Measurements from ENCODE around the gene RPH3AL. TPM values are rescaled to one million over a fixed set of nuclear protein-coding genes. Genes with fewer than 3 reads are reported as not detected.

Gene RPH3AL
- total RNA-seq, 2 experiments from 2014 or later: 2.4 to 2.8 TPM

DNA sequence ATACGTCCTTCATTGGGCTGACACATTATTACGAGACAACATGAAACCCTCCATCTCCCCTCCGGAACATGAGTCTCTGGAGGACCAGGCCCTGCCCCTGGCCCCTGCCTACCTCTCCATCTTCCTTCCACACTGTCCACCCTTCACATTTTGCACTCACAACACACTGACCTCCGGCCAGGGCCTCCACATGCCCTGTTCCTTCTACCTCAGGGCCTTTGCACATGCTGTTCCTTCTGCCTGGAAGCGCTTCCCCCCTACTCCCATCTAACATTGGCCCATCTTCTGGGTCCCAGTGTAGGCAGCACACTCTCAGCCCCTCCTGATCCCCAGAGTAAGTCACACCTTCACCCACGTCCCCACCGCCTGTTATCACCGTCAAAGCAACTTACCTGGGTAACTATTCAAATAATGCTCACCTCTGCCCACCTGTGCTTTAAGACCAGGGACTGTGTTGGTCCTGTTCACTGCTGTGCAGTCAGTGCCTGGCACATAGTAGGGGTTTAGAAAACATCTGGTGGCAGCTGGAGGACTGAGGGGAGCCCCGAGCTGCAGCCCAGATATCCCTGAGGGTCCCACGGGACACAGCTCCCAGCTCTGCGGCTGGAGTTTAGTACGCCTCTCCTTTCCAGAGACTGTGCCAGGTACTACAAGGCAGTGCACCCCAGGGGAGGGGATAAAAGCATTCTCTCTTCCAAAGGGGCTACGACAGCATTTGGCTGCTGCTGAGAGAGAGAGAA is 27.2 kb downstream of the RPH3AL start:
- Mint-ChIP-seq H3K27ac (no peak overlapping the region), H3K9me3 (no peaks in the 10 kb centered on the region), H3K4me3 (no peak overlapping the region), H3K36me3 (ENCODE audit: low read depth) (no peaks in the 10 kb centered on the region), H3K27me3 (no peaks in the 10 kb centered on the region), H3K4me1 (ENCODE audit: low read depth) (no peaks in the 10 kb centered on the region)
- Histone ChIP-seq H3K4me3 (ENCODE audit: low read length) (no peak overlapping the region), H3K27me3 (ENCODE audit: control insufficient read depth in 1 of 2, insufficient read depth in 2 of 2, low read length in 2 of 2) (no peaks in the 10 kb centered on the region), H3K27ac (ENCODE audit: low read depth in 1 of 2, low read length in 2 of 2) (no peak overlapping the region), H3K4me1 (ENCODE audit: insufficient read depth, low read length) (peaks cover 9% of the 10 kb centered on the region), H3K36me3 (ENCODE audit: insufficient read depth, low read length) (no peaks in the 10 kb centered on the region), H3K9me3 (ENCODE audit: control insufficient read depth in 1 of 2, insufficient read depth in 1 of 2, low read length in 2 of 2) (no peaks in the 10 kb centered on the region)
- ChIA-PET CTCF (no interaction called here), POLR2A (no interaction called here)
- DNase-seq (peak in 1 of 14 experiments; percentile 2), ATAC-seq (ENCODE audit: poor library complexity) (no peak)
- intact Hi-C loops (cut with DNase I, micrococcal nuclease): no loop called here
- TF ChIP-seq, protein P1, sequence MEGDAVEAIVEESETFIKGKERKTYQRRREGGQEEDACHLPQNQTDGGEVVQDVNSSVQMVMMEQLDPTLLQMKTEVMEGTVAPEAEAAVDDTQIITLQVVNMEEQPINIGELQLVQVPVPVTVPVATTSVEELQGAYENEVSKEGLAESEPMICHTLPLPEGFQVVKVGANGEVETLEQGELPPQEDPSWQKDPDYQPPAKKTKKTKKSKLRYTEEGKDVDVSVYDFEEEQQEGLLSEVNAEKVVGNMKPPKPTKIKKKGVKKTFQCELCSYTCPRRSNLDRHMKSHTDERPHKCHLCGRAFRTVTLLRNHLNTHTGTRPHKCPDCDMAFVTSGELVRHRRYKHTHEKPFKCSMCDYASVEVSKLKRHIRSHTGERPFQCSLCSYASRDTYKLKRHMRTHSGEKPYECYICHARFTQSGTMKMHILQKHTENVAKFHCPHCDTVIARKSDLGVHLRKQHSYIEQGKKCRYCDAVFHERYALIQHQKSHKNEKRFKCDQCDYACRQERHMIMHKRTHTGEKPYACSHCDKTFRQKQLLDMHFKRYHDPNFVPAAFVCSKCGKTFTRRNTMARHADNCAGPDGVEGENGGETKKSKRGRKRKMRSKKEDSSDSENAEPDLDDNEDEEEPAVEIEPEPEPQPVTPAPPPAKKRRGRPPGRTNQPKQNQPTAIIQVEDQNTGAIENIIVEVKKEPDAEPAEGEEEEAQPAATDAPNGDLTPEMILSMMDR (IDR thresholded peaks at IDR 0.05): no peak

DNA sequence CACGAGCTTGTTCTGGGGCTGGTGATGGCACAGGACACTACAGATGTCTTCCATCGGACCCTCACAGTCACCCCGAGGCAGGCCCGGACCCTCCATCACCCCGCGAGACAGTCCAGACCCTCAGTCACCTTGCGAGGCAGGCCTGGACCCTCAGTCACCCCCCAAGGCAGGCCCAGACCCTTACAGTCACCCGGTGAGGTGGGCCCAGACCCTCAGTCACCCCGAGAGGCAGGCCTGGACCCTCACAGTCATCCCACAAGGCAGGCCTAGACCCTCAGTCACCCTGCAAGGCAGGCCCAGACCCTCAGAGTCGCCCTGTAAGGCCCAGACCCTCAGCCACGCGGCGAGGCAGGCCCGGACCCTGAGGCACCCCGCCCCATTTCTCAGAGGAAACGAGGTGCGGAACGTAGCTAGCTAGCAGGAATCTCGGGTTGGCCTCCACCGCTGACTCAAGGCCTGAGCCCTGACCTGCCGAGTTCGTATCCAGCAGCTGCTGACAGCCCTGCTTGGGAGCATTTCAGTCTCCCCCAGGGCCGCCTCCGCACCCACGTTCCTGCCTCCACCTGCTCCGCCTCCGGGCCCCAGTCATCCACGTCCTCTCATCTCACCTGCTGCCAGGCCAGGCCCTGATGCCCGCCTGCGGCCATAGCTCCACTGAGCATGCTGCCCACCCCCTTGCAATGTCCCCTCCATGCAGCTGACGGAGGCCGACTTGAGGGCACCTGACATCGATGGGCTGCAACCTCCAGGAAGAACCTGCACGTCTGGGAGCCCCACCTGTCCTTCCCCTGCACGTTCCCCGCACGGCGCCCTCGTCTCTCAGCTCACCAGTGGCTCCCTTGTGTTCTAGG is 28.7 kb downstream of the RPH3AL start:
- Mint-ChIP-seq H3K4me3 (no peak overlapping the region), H3K9me3 (no peaks in the 10 kb centered on the region), H3K27ac (no peak overlapping the region), H3K27me3 (no peaks in the 10 kb centered on the region), H3K36me3 (ENCODE audit: low read depth) (no peaks in the 10 kb centered on the region), H3K4me1 (ENCODE audit: low read depth) (no peaks in the 10 kb centered on the region)
- TF ChIP-seq, protein P1 (IDR thresholded peaks at IDR 0.05): no peak
- DNase-seq (peak in 2 of 14 experiments; percentile 3 to 25), ATAC-seq (ENCODE audit: poor library complexity) (no peak)
- no peak overlapping the region for H3K4me3 ChIP-seq (ENCODE audit: low read length)
- CTCF ChIA-PET: no interaction called here
- H3K9me3 ChIP-seq (ENCODE audit: control insufficient read depth in 1 of 2, insufficient read depth in 1 of 2, low read length in 2 of 2): no peaks in the 10 kb centered on the region
- POLR2A ChIA-PET: no interaction called here
- no peaks in the 10 kb centered on the region for H3K4me1 ChIP-seq (ENCODE audit: insufficient read depth, low read length)
- H3K27me3 ChIP-seq (ENCODE audit: control insufficient read depth in 1 of 2, insufficient read depth in 2 of 2, low read length in 2 of 2): no peaks in the 10 kb centered on the region
- H3K36me3 ChIP-seq (ENCODE audit: insufficient read depth, low read length): no peaks in the 10 kb centered on the region
- intact Hi-C loops (cut with DNase I, micrococcal nuclease): no loop called here
- no peak overlapping the region for H3K27ac ChIP-seq (ENCODE audit: low read depth in 1 of 2, low read length in 2 of 2)

DNA sequence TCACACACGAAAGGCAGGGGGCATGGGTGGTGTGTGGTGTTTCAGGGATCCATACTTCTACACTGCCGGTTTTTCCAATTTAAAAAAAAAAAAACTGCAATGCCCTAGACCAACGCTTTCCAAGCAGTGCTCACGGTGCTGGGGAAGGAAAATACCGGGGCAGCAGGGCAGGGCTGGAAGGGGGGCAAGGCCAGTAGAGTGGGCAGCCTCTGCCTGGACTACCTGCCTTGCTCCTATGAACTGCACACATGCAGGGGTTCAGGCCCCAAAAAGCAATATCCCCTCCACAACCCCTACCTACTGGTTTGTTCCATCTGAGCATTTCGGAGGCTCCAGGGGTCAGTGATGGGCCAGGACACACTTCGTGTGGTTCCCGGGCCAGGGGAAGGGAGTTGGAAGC is 29.4 kb downstream of the RPH3AL start:
- Mint-ChIP-seq H3K4me3 (no peak overlapping the region), H3K27me3 (no peaks in the 10 kb centered on the region), H3K9me3 (no peaks in the 10 kb centered on the region), H3K36me3 (ENCODE audit: low read depth) (peaks cover 3% of the 10 kb centered on the region), H3K27ac (no peak overlapping the region), H3K4me1 (ENCODE audit: low read depth) (no peaks in the 10 kb centered on the region)
- no peak overlapping the region for H3K27ac ChIP-seq (ENCODE audit: low read depth in 1 of 2, low read length in 2 of 2)
- H3K4me3 ChIP-seq (ENCODE audit: low read length): no peak overlapping the region
- no peak for ATAC-seq (ENCODE audit: poor library complexity)
- DNase-seq: no peak
- H3K27me3 ChIP-seq (ENCODE audit: control insufficient read depth in 1 of 2, insufficient read depth in 2 of 2, low read length in 2 of 2): no peaks in the 10 kb centered on the region
- ChIA-PET CTCF (no interaction called here), POLR2A (no interaction called here)
- intact Hi-C loops (cut with DNase I, micrococcal nuclease): no loop called here
- no peaks in the 10 kb centered on the region for H3K36me3 ChIP-seq (ENCODE audit: insufficient read depth, low read length)
- H3K9me3 ChIP-seq (ENCODE audit: control insufficient read depth in 1 of 2, insufficient read depth in 1 of 2, low read length in 2 of 2): no peaks in the 10 kb centered on the region
- TF ChIP-seq, protein P1 (IDR thresholded peaks at IDR 0.05): no peak
- no peaks in the 10 kb centered on the region for H3K4me1 ChIP-seq (ENCODE audit: insufficient read depth, low read length)
